ENCODE results near the gene HIPK1. TPM values are rescaled to one million over a fixed set of nuclear protein-coding genes. Genes with fewer than 3 reads are reported as not detected.
A peak's percentile ranks its signal among the peaks of the same experiment; 100 is the strongest.

Gene HIPK1
- total and polyA plus RNA-seq, 2 of the 13 experiments (the other 11 are each of a cell fraction or from before 2014, with no cell fraction given) = 20.8 to 33.4 TPM

- TF ChIP-seq ZNF646 (CRISPR knock-in tag; IDR thresholded peaks at IDR 0.05) (no peak), GTF3A (CRISPR knock-in tag; conservative IDR thresholded peaks at IDR 0.05) (no peak), E2F2 (CRISPR knock-in tag; IDR thresholded peaks at IDR 0.05; ENCODE audit: borderline replicate concordance) (no peak), ZNF790 (CRISPR knock-in tag; IDR thresholded peaks at IDR 0.05; ENCODE audit: borderline replicate concordance) (no peak), NFIB (CRISPR knock-in tag; IDR thresholded peaks at IDR 0.05; ENCODE audit: borderline replicate concordance) (no peak), ZNF687 (CRISPR knock-in tag; IDR thresholded peaks at IDR 0.05) (peak; percentile 42), POGZ (CRISPR knock-in tag; IDR thresholded peaks at IDR 0.05) (no peak), ZNF513 (CRISPR knock-in tag; conservative IDR thresholded peaks at IDR 0.05) (no peak), PBX3 (CRISPR knock-in tag; IDR thresholded peaks at IDR 0.05; ENCODE audit: borderline replicate concordance) (no peak), NFE2 (CRISPR knock-in tag; IDR thresholded peaks at IDR 0.05) (no peak), ZNF644 (CRISPR knock-in tag; IDR thresholded peaks at IDR 0.05; ENCODE audit: low read depth) (no peak), POLR2AphosphoS5 (IDR thresholded peaks at IDR 0.05; ENCODE audit: low read depth, low read length) (no peak), TEAD3 (CRISPR knock-in tag; optimal IDR thresholded peaks at IDR 0.05; ENCODE audit: borderline replicate concordance) (peak; percentile 35)
These were observed 53.1 kb downstream of the HIPK1 start (continued) for GRCh38 chr1:113981962-113982931.
